Colonic mucosa (tissue), 4 donors: ENCODE measurements around the gene POU2F2. TPM values are rescaled to one million over a fixed set of nuclear protein-coding genes. Genes with fewer than 3 reads are reported as not detected.

Experiments used
- DNase-seq: peaks from one replicate; pipeline ENCODE4 v3.0.0-alpha.2; 2020
- H3K27ac ChIP-seq: fragments of 200-600 bp; one replicate; pipeline ENCODE4 v1.8.0; 2021
- H3K27me3 ChIP-seq: fragments of 200-600 bp; one replicate; pipeline ENCODE4 v1.8.0; 2021
- H3K36me3 ChIP-seq: fragments of 200-600 bp; one replicate; pipeline ENCODE4 v1.8.0; 2021
- H3K4me1 ChIP-seq: fragments of 200-600 bp; one replicate; pipeline ENCODE4 v1.8.0; 2021; ENCODE audit warnings: mild to moderate bottlenecking
- H3K4me3 ChIP-seq: fragments of 200-600 bp; one replicate; pipeline ENCODE4 v1.8.0; 2021
- H3K9ac ChIP-seq, 2 donors: one replicate each; pipeline ENCODE4 v1.7.0; 2013; ENCODE audit warnings: control low read depth in 2 of 2, low read depth in 2 of 2, low read length in 2 of 2
- H3K9me3 ChIP-seq: fragments of 200-600 bp; one replicate; pipeline ENCODE4 v1.8.0; 2021
- CTCF ChIP-seq: fragments of 200-600 bp; IDR thresholded peaks from one replicate; pipeline ENCODE4 v1.8.0; 2022; ENCODE audit warnings: antibody characterized with exemption, mild to moderate bottlenecking
- intact Hi-C: fragments of 100-400 bp; cut with DNase I; formaldehyde crosslinking; loops from one replicate; pipeline ENCODE4 v1.14.1; 2022
- total RNA-seq, 2 donors: library from RNA; stranded (reverse); fragmentation: NEBNext Ultra II Directional in 1 of 2; extraction: Animal tissue kit (Norgen Biotek cat#: 25700) in 1 of 2; gene quantifications; one replicate each; pipeline ENCODE4 v1.2.1, GENCODE V29; 2021
- donor health status: healthy.
- donor health status: DM: no; HTN: no; CAD: no.
- donor health status: DM: no; HTN: no; CAD: no.

POU2F2 gene
- total RNA-seq, 2 donors from 2014 or later = 2.1 to 4.0 TPM

- H3K27me3 ChIP-seq = no peaks in the 10 kb centered on the region
- H3K4me1 ChIP-seq = peaks cover 8% of the 10 kb centered on the region
- intact Hi-C loops = no loop called here
- no peaks in the 10 kb centered on the region for H3K36me3 ChIP-seq
- DNase-seq = no peak
- no peak overlapping the region for H3K4me3 ChIP-seq
- H3K9me3 ChIP-seq = no peaks in the 10 kb centered on the region
- H3K9ac ChIP-seq = no peak overlapping the region
- no peak overlapping the region for H3K27ac ChIP-seq
- no peak for TF ChIP-seq CTCF
Measured at GRCh38 chr19:42089772-42090171, 42.5 kb downstream of the POU2F2 start.

- H3K36me3 ChIP-seq = no peaks in the 10 kb centered on the region
- H3K9me3 ChIP-seq = no peaks in the 10 kb centered on the region
- TF ChIP-seq CTCF = no peak
- no peak overlapping the region for H3K27ac ChIP-seq
- no peak overlapping the region for H3K9ac ChIP-seq
- no peaks in the 10 kb centered on the region for H3K27me3 ChIP-seq
- peaks cover 8% of the 10 kb centered on the region for H3K4me1 ChIP-seq
- no peak for DNase-seq
- H3K4me3 ChIP-seq = no peak overlapping the region
- intact Hi-C loops = no loop called here
Measured at GRCh38 chr19:42089191-42089750, 43.0 kb downstream of the POU2F2 start.

GRCh38 chr19:42088471-42089190, 43.6 kb downstream of the POU2F2 start:
- Histone ChIP-seq H3K9me3 (no peaks in the 10 kb centered on the region), H3K4me1 (peaks cover 8% of the 10 kb centered on the region), H3K27me3 (no peaks in the 10 kb centered on the region), H3K4me3 (no peak overlapping the region), H3K9ac (no peak overlapping the region), H3K27ac (no peak overlapping the region), H3K36me3 (no peaks in the 10 kb centered on the region)
- TF ChIP-seq CTCF = no peak
- intact Hi-C loops = no loop called here
- DNase-seq = no peak

- Histone ChIP-seq H3K9me3 (no peaks in the 10 kb centered on the region), H3K27me3 (no peaks in the 10 kb centered on the region), H3K4me1 (peaks cover 7% of the 10 kb centered on the region), H3K4me3 (no peak overlapping the region), H3K9ac (no peak overlapping the region), H3K36me3 (no peaks in the 10 kb centered on the region), H3K27ac (no peak overlapping the region)
- intact Hi-C loops = no loop called here
- TF ChIP-seq CTCF = no peak
- no peak for DNase-seq
Measured at GRCh38 chr19:42086770-42087550, 45.3 kb downstream of the POU2F2 start.

- TF ChIP-seq CTCF = no peak
- intact Hi-C loops = no loop called here
- Histone ChIP-seq H3K9me3 (no peaks in the 10 kb centered on the region), H3K4me3 (no peak overlapping the region), H3K36me3 (peaks cover under 1% of the 10 kb centered on the region), H3K27me3 (no peaks in the 10 kb centered on the region), H3K4me1 (peaks cover 3% of the 10 kb centered on the region), H3K9ac (no peak overlapping the region), H3K27ac (no peak overlapping the region)
- DNase-seq = no peak
Measured at GRCh38 chr19:42086188-42086736, 46.0 kb downstream of the POU2F2 start.
